Esophagus muscularis mucosa (tissue), 3 donors: Measurements from ENCODE around the gene TTYH1.

Source experiments
- CTCF ChIP-seq, 3 experiments: fragments of 200-600 bp in 2 of 3; fragments of 450-650 bp in 1 of 3; sonication (generic) in 2 of 3; IDR thresholded peaks; one replicate each; pipeline ENCODE4 v1.5.1; 2017 to 2019; ENCODE audit warnings: antibody characterized with exemption in 3 of 3, mild to moderate bottlenecking in 2 of 3, moderate library complexity in 1 of 3
- POLR2A ChIP-seq: fragments of 450-650 bp; IDR thresholded peaks from one replicate; pipeline ENCODE4 v1.6.1; 2017; ENCODE audit warnings: antibody characterized with exemption, moderate library complexity, mild to moderate bottlenecking, low read depth

GRCh38 chr19:54422136-54422535 lies 6.9 kb downstream of the TTYH1 start:
- no peak for TF ChIP-seq CTCF (IDR thresholded peaks at IDR 0.05)
- no peak for TF ChIP-seq POLR2A
